Glutamatergic neuron (in vitro differentiated cells): ENCODE data around the gene HK1. TPM values are rescaled to one million over a fixed set of nuclear protein-coding genes. Genes with fewer than 3 reads are reported as not detected.

Source experiments
- DNase-seq: peaks from one replicate; pipeline ENCODE4 v3.0.0; 2022
- H3K27ac Mint-ChIP-seq: one replicate; pipeline ENCODE4 v1.8.0; 2020; ENCODE audit warnings: mild to moderate bottlenecking, mixed read lengths, inconsistent platforms; ENCODE audit not compliant: unreplicated experiment
- H3K27me3 Mint-ChIP-seq: one replicate; pipeline ENCODE4 v1.8.0; 2020; ENCODE audit warnings: mild to moderate bottlenecking, moderate library complexity, mixed read lengths, inconsistent platforms; ENCODE audit not compliant: unreplicated experiment
- H3K36me3 Mint-ChIP-seq: one replicate; pipeline ENCODE4 v1.8.0; 2020; ENCODE audit warnings: mild to moderate bottlenecking, mixed read lengths, inconsistent platforms; ENCODE audit not compliant: unreplicated experiment
- H3K4me1 Mint-ChIP-seq: one replicate; pipeline ENCODE4 v1.8.0; 2020; ENCODE audit warnings: mild to moderate bottlenecking, low read depth, mixed read lengths, inconsistent platforms; ENCODE audit not compliant: unreplicated experiment
- H3K4me3 Mint-ChIP-seq: one replicate; pipeline ENCODE4 v1.8.0; 2020; ENCODE audit warnings: mild to moderate bottlenecking, mixed read lengths, inconsistent platforms; ENCODE audit not compliant: unreplicated experiment
- H3K9me3 Mint-ChIP-seq: one replicate; pipeline ENCODE4 v1.8.0; 2020; ENCODE audit warnings: mild to moderate bottlenecking, moderate library complexity, mixed read lengths, inconsistent platforms; ENCODE audit not compliant: unreplicated experiment
- CTCF ChIP-seq: fragments of 200-600 bp; sonication (generic); IDR thresholded peaks from one replicate; pipeline ENCODE4 v1.5.0; 2021; ENCODE audit not compliant: partially characterized antibody, unreplicated experiment
- total RNA-seq: library from RNA; stranded (reverse); fragmentation: NEBNext Ultra II Directional; extraction: Animal tissue kit (Norgen Biotek cat#: 25700); gene quantifications from one replicate; pipeline ENCODE4 v1.2.1, GENCODE V29; 2021; ENCODE audit not compliant: unreplicated experiment

HK1 gene
- total RNA-seq, 1 donor from 2014 or later: 240 TPM

- peaks cover 7% of the 10 kb centered on the region for H3K4me1 Mint-ChIP-seq
- H3K4me3 Mint-ChIP-seq: no peak overlapping the region
- peaks cover 4% of the 10 kb centered on the region for H3K9me3 Mint-ChIP-seq
- DNase-seq: peak; percentile 48
- peaks cover 5% of the 10 kb centered on the region for H3K27me3 Mint-ChIP-seq
- TF ChIP-seq CTCF: no peak
- H3K27ac Mint-ChIP-seq: no peak overlapping the region
- H3K36me3 Mint-ChIP-seq: no peaks in the 10 kb centered on the region
Measured at GRCh38 chr10:69428165-69428564, 149.9 kb downstream of the HK1 start.

GRCh38 chr10:69434169-69434568 lies 155.9 kb downstream of the HK1 start:
- H3K27ac Mint-ChIP-seq: no peak overlapping the region
- no peak overlapping the region for H3K4me3 Mint-ChIP-seq

GRCh38 chr10:69434926-69435325 lies 156.6 kb downstream of the HK1 start:
- Mint-ChIP-seq H3K27ac (no peak overlapping the region), H3K27me3 (peaks cover 2% of the 10 kb centered on the region), H3K9me3 (peaks cover 2% of the 10 kb centered on the region), H3K4me1 (peaks cover 27% of the 10 kb centered on the region), H3K36me3 (peaks cover 12% of the 10 kb centered on the region), H3K4me3 (no peak overlapping the region)
- TF ChIP-seq CTCF: no peak
- no peak for DNase-seq

More at GRCh38 chr10:69434169-69434568, 155.9 kb downstream of the HK1 start:
- Mint-ChIP-seq H3K27me3 (peaks cover 2% of the 10 kb centered on the region), H3K36me3 (peaks cover 12% of the 10 kb centered on the region), H3K4me1 (peaks cover 21% of the 10 kb centered on the region), H3K9me3 (peaks cover 2% of the 10 kb centered on the region)
- DNase-seq: no peak
- no peak for TF ChIP-seq CTCF

GRCh38 chr10:69435966-69436520 lies 157.7 kb downstream of the HK1 start:
- H3K27ac Mint-ChIP-seq: no peak overlapping the region
- H3K4me1 Mint-ChIP-seq: peaks cover 33% of the 10 kb centered on the region
- no peak for TF ChIP-seq CTCF
- peaks cover 12% of the 10 kb centered on the region for H3K36me3 Mint-ChIP-seq
- H3K9me3 Mint-ChIP-seq: peaks cover 2% of the 10 kb centered on the region
- H3K4me3 Mint-ChIP-seq: no peak overlapping the region
- no peak for DNase-seq
- peaks cover 2% of the 10 kb centered on the region for H3K27me3 Mint-ChIP-seq

GRCh38 chr10:69437321-69438259 lies 159.3 kb downstream of the HK1 start:
- Mint-ChIP-seq H3K36me3 (peaks cover 12% of the 10 kb centered on the region), H3K27me3 (peaks cover 2% of the 10 kb centered on the region), H3K27ac (no peak overlapping the region), H3K9me3 (peaks cover 3% of the 10 kb centered on the region), H3K4me3 (no peak overlapping the region), H3K4me1 (peaks cover 37% of the 10 kb centered on the region)
- no peak for DNase-seq
- no peak for TF ChIP-seq CTCF
